ENCODE results near the gene PDE4D.
A peak's percentile ranks its signal among the peaks of the same experiment; 100 is the strongest.

The PDE4D gene

GRCh38 chr5:59893429-59894227, at the start of gene PDE4D:
TSS of gene PDE4D (minus strand) at chr5:59893726.
- Histone ChIP-seq H3K27me3 (replicated peaks; ENCODE audit: control insufficient read depth, insufficient read depth, low read length) (no peaks in the 10 kb centered on the region; the same call in 1 of the 2 replicates), H3K4me3 (replicated peaks; ENCODE audit: low read depth, low read length) (no peak within 1 kb of the TSS), H3K36me3 (ENCODE audit: control insufficient read depth, insufficient read depth, low read length) (no peaks in the 10 kb centered on the region)
- TF ChIP-seq CTCF (IDR thresholded peaks at IDR 0.05; ENCODE audit: insufficient read depth, low read length, poor library complexity, severe bottlenecking), result no peak
- peak; percentile 9 for DNase-seq (ENCODE audit: extremely low read depth, insufficient read length)

GRCh38 chr5:59937633-59938032, 44.1 kb upstream of the PDE4D start:
- Histone ChIP-seq H3K36me3 (ENCODE audit: control insufficient read depth, insufficient read depth, low read length) (no peaks in the 10 kb centered on the region), H3K4me3 (replicated peaks; ENCODE audit: low read depth, low read length) (no peak overlapping the region), H3K27me3 (replicated peaks; ENCODE audit: control insufficient read depth, insufficient read depth, low read length) (no peaks in the 10 kb centered on the region)
- no peak for TF ChIP-seq CTCF (IDR thresholded peaks at IDR 0.05; ENCODE audit: insufficient read depth, low read length, poor library complexity, severe bottlenecking)
- no peak for DNase-seq (ENCODE audit: extremely low read depth, insufficient read length)

- no peak for DNase-seq (ENCODE audit: extremely low read depth, insufficient read length)
- no peak overlapping the region for H3K4me3 ChIP-seq (replicated peaks; ENCODE audit: low read depth, low read length)
- TF ChIP-seq CTCF (IDR thresholded peaks at IDR 0.05; ENCODE audit: insufficient read depth, low read length, poor library complexity, severe bottlenecking), result no peak
- no peaks in the 10 kb centered on the region for H3K36me3 ChIP-seq (ENCODE audit: control insufficient read depth, insufficient read depth, low read length)
- H3K27me3 ChIP-seq (replicated peaks; ENCODE audit: control insufficient read depth, insufficient read depth, low read length), result no peaks in the 10 kb centered on the region
Observed at GRCh38 chr5:59923465-59923864, 29.9 kb upstream of the PDE4D start.

DNA sequence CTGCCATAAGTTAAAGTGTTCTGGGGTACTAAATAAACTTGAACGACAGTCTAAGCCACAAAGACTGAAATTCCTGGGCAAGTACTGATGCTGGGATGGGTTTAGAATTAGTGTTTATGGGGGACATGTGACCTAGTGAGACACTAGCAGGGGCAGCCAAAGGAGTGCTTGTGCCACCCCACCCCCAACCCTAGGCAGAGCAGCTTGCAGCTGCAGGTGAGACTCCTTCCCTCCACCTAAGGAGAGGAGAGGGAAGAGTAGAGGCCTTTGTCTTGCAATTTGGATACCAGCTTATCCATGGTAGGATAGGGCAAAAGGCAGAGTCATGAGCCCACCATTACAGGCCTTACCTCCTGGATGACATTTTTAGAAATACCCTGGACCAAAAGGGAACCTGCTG, 28.7 kb upstream of the PDE4D start:
- no peak for DNase-seq (ENCODE audit: extremely low read depth, insufficient read length)
- TF ChIP-seq CTCF (IDR thresholded peaks at IDR 0.05; ENCODE audit: insufficient read depth, low read length, poor library complexity, severe bottlenecking), result no peak
- no peaks in the 10 kb centered on the region for H3K36me3 ChIP-seq (ENCODE audit: control insufficient read depth, insufficient read depth, low read length)
- H3K4me3 ChIP-seq (replicated peaks; ENCODE audit: low read depth, low read length), result no peak overlapping the region
- no peaks in the 10 kb centered on the region for H3K27me3 ChIP-seq (replicated peaks; ENCODE audit: control insufficient read depth, insufficient read depth, low read length)

GRCh38 chr5:59921816-59922215, 28.3 kb upstream of the PDE4D start:
- Histone ChIP-seq H3K4me3 (replicated peaks; ENCODE audit: low read depth, low read length) (no peak overlapping the region), H3K36me3 (ENCODE audit: control insufficient read depth, insufficient read depth, low read length) (no peaks in the 10 kb centered on the region), H3K27me3 (replicated peaks; ENCODE audit: control insufficient read depth, insufficient read depth, low read length) (no peaks in the 10 kb centered on the region)
- no peak for DNase-seq (ENCODE audit: extremely low read depth, insufficient read length)
- no peak for TF ChIP-seq CTCF (IDR thresholded peaks at IDR 0.05; ENCODE audit: insufficient read depth, low read length, poor library complexity, severe bottlenecking)
